Measurements from ENCODE around the gene ABITRAM.
"Not testable (repeated sequence)": the region's sequence is repeated elsewhere in the genome, so short reads cannot be mapped to it uniquely, and the experiment has no call there.

Gene ABITRAM

DNA sequence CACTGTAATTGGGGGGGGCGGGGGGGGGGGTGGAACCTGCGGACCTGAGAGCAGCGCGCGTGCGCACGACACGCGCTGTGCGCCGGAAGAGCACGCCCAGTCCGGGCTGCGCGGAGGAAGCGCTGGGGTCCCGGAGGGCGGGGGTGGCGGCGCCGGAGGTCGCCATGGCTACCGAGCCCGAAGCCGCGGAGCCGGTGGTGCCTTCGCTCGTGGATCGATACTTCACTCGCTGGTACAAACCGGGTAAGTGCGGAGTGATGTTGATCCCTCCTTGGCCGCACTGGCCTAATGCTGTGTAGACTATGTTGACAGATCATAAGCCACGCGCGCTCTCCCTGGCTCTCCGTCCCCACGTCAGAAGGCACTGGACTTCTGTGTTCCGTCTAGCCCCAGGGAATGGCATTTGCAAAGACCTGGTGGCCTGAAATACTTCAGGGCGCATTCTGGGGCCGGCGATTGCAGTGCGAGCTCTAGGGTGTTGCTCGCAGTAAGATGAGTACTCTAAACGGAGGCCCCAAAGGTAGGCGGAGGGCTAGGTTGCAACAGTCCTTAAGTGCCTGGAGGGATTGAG is at the start of gene ABITRAM:
Gene ABITRAM (plus strand): TSS at position 78 of the 571 bp plus-strand sequence. CDS start 87 bp downstream, at position 165.
- peak; percentile 58 for DNase-seq

GRCh38 chr9:108884701-108885100 is 49.5 kb upstream of the ABITRAM start:
- DNase-seq = no peak

- DNase-seq = no peak
Observed at GRCh38 chr9:108885643-108886348, 48.4 kb upstream of the ABITRAM start.

DNA sequence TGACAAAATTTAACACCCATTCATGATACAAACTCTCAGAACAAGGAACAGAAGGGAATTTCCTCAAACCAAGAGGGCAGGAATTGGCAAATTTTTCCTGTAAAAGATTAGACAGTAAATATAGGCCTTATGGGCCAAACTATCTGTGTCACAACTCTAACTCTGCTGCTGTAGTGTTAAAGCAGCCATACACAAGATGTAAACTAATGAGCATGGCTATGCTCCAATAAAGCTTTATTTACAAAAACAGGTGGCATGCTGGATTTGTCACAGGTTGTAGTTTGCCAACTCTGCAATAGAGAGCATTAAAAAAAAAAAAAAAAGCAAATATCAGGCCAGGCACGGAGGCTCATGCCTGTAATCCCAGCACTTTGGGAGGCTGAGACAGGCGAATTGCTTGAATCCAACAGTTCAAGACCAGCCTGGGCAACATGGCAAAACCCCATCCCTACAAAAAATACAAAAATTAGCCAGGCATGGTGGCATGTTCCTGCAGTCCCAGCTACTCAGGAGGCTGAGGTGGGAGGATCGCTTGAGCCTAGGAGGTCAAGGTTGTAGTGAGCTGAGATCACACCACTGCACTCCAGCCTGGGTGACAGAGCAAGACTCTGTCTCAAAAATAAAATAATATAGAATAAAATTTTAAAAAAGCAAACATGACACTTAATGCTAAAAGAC is 47.5 kb upstream of the ABITRAM start:
- DNase-seq = not testable (repeated sequence)

DNA sequence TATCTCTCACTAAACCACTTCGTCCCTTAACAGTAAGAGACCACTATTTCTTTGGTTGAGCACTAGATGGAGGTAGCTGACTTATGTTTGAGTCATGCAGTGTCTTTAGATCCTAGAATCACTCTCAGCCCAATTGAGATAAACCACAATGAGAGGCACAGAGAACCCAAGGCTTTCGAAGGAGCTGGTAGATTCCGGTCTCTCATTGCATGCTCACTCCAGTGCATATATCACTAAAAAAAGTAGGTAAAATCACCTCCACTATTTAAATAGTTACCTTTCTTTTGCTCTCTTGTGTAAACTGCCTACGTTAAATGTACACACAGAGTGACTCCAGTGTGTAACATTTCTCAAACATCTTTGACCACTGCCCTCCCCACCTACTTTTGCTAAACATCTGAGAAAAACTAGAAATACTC is 44.5 kb upstream of the ABITRAM start:
- DNase-seq = peak; percentile 3

GRCh38 chr9:108894225-108894997 is 39.8 kb upstream of the ABITRAM start:
- no peak for DNase-seq

DNA sequence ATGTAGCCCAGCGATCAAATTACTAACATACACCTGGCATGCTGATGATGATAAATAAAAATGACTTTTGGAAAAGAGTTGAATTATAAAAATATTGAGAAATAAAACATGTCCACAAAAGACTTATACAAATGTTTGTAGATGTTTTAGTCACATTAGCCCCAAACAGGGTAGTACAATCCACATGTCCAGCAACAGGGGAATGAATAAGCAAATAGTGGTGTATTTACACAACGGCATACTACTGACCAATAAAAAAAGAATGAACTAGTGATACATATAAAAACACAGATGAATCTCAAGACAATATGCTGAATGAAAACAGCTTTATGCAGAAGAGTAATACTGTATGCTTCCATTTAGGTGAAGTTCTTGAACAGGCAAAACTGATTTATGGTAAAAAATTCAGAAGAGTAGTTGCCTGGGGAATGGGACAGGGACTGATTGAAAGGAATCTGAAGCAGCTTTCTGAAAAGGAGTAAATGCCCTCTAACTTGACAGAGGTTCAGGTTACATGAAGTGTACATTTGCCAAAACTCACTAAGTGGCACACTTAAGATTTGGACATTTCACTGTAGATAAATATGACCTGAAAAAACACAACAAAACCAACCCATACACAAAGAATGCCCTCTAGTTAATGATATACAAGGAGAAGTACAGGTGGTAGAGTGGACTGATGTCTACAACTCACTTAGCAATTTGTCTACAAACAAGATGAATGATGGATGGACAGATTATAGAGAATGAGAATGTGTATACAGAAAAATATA is 36.7 kb upstream of the ABITRAM start:
- DNase-seq = no peak

DNA sequence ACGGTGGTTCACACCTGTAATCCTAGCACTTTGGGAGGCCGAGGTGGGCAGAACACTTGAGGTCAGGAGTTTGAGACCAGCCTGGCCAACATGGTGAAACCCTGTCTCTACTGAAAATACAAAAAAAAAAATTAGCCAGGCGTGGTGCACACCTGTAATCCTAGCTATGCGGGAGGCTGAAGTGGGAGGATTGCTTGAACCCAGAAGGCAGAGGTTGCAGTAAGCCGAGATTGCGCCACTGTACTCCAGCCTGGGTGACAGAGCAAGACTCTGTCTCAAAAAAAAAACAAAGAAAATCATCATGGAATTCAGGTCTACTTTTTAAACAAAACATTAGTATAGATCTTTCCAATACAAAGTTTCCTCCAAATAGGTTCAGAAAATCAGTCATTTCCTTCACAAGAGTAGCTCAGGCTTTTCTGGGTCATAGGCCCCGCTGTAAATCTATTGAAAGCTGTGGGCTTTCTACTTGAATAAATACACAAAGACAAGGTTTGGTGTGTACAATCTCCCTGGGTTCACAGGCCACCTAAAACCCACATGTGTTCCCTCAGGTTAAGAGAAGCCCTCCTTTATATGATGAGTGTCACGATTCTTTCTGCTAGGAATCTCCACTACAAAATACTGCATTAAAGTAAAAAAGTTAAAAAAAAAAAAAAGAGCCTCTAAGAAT is 35.0 kb upstream of the ABITRAM start:
- not testable (repeated sequence) for DNase-seq

GRCh38 chr9:108900176-108900575 is 34.0 kb upstream of the ABITRAM start:
- no peak for DNase-seq

DNA sequence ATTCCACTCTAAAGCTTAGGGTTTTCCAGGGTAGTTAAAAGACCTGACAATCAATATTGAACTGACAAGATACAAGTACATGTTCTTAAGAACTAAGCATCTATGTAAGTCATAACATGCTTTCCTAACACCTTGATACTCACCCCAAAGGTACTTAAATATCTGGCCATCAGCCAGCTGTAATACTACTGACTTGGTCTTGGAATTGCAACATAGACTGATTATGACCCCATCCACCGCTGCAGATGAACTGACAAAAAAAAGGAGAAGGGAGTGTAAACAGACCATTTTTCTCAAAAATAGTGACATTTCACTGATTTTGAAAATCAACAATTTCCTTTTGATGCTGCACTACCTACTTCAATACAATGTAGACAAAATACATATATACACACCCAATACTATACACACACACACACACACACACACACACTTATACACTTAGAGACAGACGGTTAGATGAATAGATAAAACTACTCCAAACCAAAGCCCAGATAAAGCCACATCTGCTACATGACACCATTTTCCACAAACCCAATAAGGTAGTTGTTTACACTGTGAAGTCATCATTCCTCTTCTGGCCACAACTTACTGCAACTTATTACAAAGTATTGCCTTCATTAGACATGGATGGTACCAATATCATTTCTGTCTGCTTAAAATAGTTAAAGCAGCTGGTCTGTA is 30.6 kb upstream of the ABITRAM start:
- no peak for DNase-seq

GRCh38 chr9:108904161-108904560 is 30.0 kb upstream of the ABITRAM start:
- no peak for DNase-seq

GRCh38 chr9:108905494-108905893 is 28.7 kb upstream of the ABITRAM start:
- no peak for DNase-seq

GRCh38 chr9:108910402-108910801 is 23.8 kb upstream of the ABITRAM start:
- no peak for DNase-seq

GRCh38 chr9:108910914-108911313 is 23.3 kb upstream of the ABITRAM start:
- DNase-seq = no peak

- DNase-seq = no peak
Observed at GRCh38 chr9:108911820-108912219, 22.4 kb upstream of the ABITRAM start.

DNA sequence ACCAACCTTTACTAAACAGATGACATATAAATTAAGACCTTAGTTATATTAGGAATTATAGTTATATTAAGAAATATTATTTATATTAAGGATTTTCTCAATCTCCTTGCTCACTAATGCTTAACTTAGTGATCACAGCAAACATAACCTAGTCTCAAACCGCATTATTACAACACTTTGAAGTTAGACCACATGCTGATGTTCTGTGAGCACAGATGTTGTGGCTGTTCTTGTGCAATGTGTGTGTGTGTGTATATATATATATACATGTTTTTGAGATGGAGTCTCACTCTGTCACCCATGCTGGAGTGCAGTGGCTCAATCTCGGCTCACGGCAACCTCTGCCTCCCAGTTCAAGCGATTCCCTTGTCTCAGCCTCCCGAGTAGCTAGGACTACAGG is 20.8 kb upstream of the ABITRAM start:
- peak; percentile 91 for DNase-seq

DNA sequence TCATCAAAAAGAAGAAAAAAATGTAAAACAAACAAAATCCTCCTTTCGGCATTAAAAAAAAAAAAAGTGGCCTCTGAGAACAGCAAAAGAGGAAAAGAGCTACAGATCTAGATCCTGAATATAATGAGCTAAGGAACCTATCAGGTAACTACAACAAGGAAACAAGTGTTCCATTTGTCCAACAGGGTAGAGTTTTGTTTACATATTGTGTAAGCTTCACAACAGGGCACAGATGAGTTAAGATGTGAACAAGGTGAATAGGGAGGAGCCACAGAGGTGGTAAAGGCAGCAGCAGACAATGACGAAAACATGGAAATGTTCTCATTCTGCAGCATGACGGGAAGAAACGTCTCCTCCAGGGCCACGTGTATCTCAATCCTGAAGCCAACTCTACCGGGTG is 14.7 kb upstream of the ABITRAM start:
- DNase-seq = no peak

- DNase-seq = not testable (repeated sequence)
Observed at GRCh38 chr9:108920401-108920800, 13.8 kb upstream of the ABITRAM start.

GRCh38 chr9:108921200-108921599 is 13.0 kb upstream of the ABITRAM start:
- DNase-seq = no peak

- DNase-seq = no peak
Observed at GRCh38 chr9:108924466-108924865, 9.7 kb upstream of the ABITRAM start.

- DNase-seq = no peak
Observed at GRCh38 chr9:108928386-108928785, 5.8 kb upstream of the ABITRAM start.
